ENCODE measurements around the gene MYO1F. TPM values are rescaled to one million over a fixed set of nuclear protein-coding genes. Genes with fewer than 3 reads are reported as not detected.
A peak's percentile ranks its signal among the peaks of the same experiment; 100 is the strongest.

Gene MYO1F
- total and polyA plus RNA-seq, 2 of the 13 experiments (the other 11 are each of a cell fraction or from before 2014, with no cell fraction given), result 0.09 to 0.13 TPM

GRCh38 chr19:8616861-8617260, 39.6 kb upstream of the MYO1F start:
- H3K27me3 ChIP-seq (ENCODE audit: control insufficient read depth in 1 of 2, insufficient read depth in 2 of 2, low read length in 2 of 2), result no peaks in the 10 kb centered on the region
- no peak overlapping the region for H3K9ac ChIP-seq (ENCODE audit: insufficient read depth, low read depth, low read length)
- ATAC-seq (no peak), DNase-seq (ENCODE audit: low spot score) (no peak), FAIRE-seq (no peak)
- ChIA-PET CTCF (ENCODE audit: low intra/inter-chr PET ratio, low total read pairs) (interaction anchor here (4.3 kb wide), 1 partner anchor 25 kb away, joined by 45 read pairs; no protein-coding TSS in a partner anchor), POLR2A (interaction anchor here (1.2 kb wide), 2 partner anchors 14 to 25 kb away, joined by 3 to 5 read pairs; partner anchors contain the start of gene NFILZ)
- intact Hi-C loops (cut with micrococcal nuclease; ENCODE audit: unreplicated experiment), result no loop called here
- no peaks in the 10 kb centered on the region for H3K36me3 ChIP-seq (replicated peaks in 1 of 2; ENCODE audit: control insufficient read depth in 1 of 2, insufficient read depth in 2 of 2, low read length in 2 of 2)
- TF ChIP-seq ZNF652 (CRISPR knock-in tag; IDR thresholded peaks at IDR 0.05; ENCODE audit: borderline replicate concordance, low read depth), result no peak
- TF ChIP-seq ZNF121 (CRISPR knock-in tag; IDR thresholded peaks at IDR 0.05), result peak; percentile 87
- no peak for TF ChIP-seq HIVEP1 (CRISPR knock-in tag; IDR thresholded peaks at IDR 0.05)
- H3K9me3 ChIP-seq (ENCODE audit: low read length), result no peaks in the 10 kb centered on the region
- 46% methylated on average over 6 of the region's 6 CpGs for WGBS (ENCODE audit: low lambda C conversion rate)
- in situ Hi-C loops (cut with HindIII; ENCODE audit: extremely low pct_ligation_motif_present, low pct_unique_long_range_greater_than_20kb), result no loop called here
- no peak overlapping the region for H3K27ac ChIP-seq (ENCODE audit: extremely low read length, insufficient read depth, low read length)
- no peak overlapping the region; the same call in 1 of the 2 replicates for H3K4me2 ChIP-seq (ENCODE audit: low read depth, low read length)
- H3K79me2 ChIP-seq (ENCODE audit: insufficient read depth, low read length), result no peaks in the 10 kb centered on the region
- no TSS peak for BruUV-seq (replicated peaks)
- no peaks in the 10 kb centered on the region for H4K20me1 ChIP-seq (ENCODE audit: insufficient read depth, low read length)
- H2AFZ ChIP-seq (ENCODE audit: low read length), result no peak overlapping the region
- H3K4me1 ChIP-seq (ENCODE audit: insufficient read depth, low read length), result peaks cover 22% of the 10 kb centered on the region
- H3K4me3 ChIP-seq (replicated peaks in 1 of 3; ENCODE audit: insufficient read depth in 1 of 3, low read depth in 2 of 3, low read length in 3 of 3), result no peak overlapping the region

- Histone ChIP-seq H3K4me3 (replicated peaks in 1 of 3; ENCODE audit: insufficient read depth in 1 of 3, low read depth in 2 of 3, low read length in 3 of 3) (no peak overlapping the region), H4K20me1 (ENCODE audit: insufficient read depth, low read length) (no peaks in the 10 kb centered on the region), H3K4me1 (ENCODE audit: insufficient read depth, low read length) (peaks cover 22% of the 10 kb centered on the region), H3K27ac (ENCODE audit: extremely low read length, insufficient read depth, low read length) (no peak overlapping the region), H3K27me3 (ENCODE audit: control insufficient read depth in 1 of 2, insufficient read depth in 2 of 2, low read length in 2 of 2) (no peaks in the 10 kb centered on the region), H3K36me3 (replicated peaks in 1 of 2; ENCODE audit: control insufficient read depth in 1 of 2, insufficient read depth in 2 of 2, low read length in 2 of 2) (no peaks in the 10 kb centered on the region), H3K4me2 (ENCODE audit: low read depth, low read length) (0 out of 2 replicates have a peak overlapping the region, but pooled peaks have one; percentile 21), H3K9ac (ENCODE audit: insufficient read depth, low read depth, low read length) (no peak overlapping the region), H3K79me2 (ENCODE audit: insufficient read depth, low read length) (no peaks in the 10 kb centered on the region), H2AFZ (ENCODE audit: low read length) (no peak overlapping the region), H3K9me3 (ENCODE audit: low read length) (no peaks in the 10 kb centered on the region)
- intact Hi-C loops (cut with micrococcal nuclease; ENCODE audit: unreplicated experiment), result loop anchor here (1.0 kb wide), 2 partner anchors 26 to 78 kb away; no protein-coding TSS in a partner anchor
- peak; percentile 94 for FAIRE-seq
- BruUV-seq (replicated peaks), result no TSS peak
- ChIA-PET POLR2A (interaction anchor here (0.9 kb wide), 1 partner anchor 90 kb away, joined by 3 read pairs; no protein-coding TSS in a partner anchor), CTCF (ENCODE audit: low intra/inter-chr PET ratio, low total read pairs) (interaction anchor here (0.7 to 4.3 kb wide), 5 partner anchors 22 to 78 kb away, joined by 3 to 45 read pairs (median 3); no protein-coding TSS in a partner anchor)
- DNase-seq (ENCODE audit: low spot score), result peak; percentile 62
- 11% methylated on average over 23 of the region's 23 CpGs for WGBS (ENCODE audit: low lambda C conversion rate)
- in situ Hi-C loops (cut with HindIII; ENCODE audit: extremely low pct_ligation_motif_present, low pct_unique_long_range_greater_than_20kb), result no loop called here
- peak; percentile 43; the same call in 2 of the 3 replicates for ATAC-seq
- TF ChIP-seq TEAD3 (CRISPR knock-in tag; optimal IDR thresholded peaks at IDR 0.05; ENCODE audit: borderline replicate concordance) (peak; percentile 20), HMGXB4 (CRISPR knock-in tag; IDR thresholded peaks at IDR 0.05; ENCODE audit: borderline replicate concordance in 1 of 2, low read depth in 1 of 2) (peak in 1 of 2 experiments; percentile 20; a peak in 1 of 4 replicates), ZNF460 (CRISPR knock-in tag; IDR thresholded peaks at IDR 0.05; ENCODE audit: borderline replicate concordance) (no peak), ZNF598 (CRISPR knock-in tag; IDR thresholded peaks at IDR 0.05; ENCODE audit: borderline replicate concordance) (no peak), XRCC5 (optimal IDR thresholded peaks at IDR 0.05; ENCODE audit: low read length) (peak; percentile 78), ZNF317 (CRISPR knock-in tag; IDR thresholded peaks at IDR 0.05) (no peak), ZMYM3 (CRISPR knock-in tag; IDR thresholded peaks at IDR 0.05) (peak; percentile 13), ATF3 (CRISPR knock-in tag; IDR thresholded peaks at IDR 0.05) (no peak), SOX5 (CRISPR knock-in tag; IDR thresholded peaks at IDR 0.05; ENCODE audit: borderline replicate concordance) (peak; percentile 23; the same call in 1 of the 2 replicates), ARID2 (CRISPR knock-in tag; IDR thresholded peaks at IDR 0.05; ENCODE audit: borderline replicate concordance) (no peak), SOX13 (IDR thresholded peaks at IDR 0.05) (no peak), SOX13 (CRISPR knock-in tag; conservative IDR thresholded peaks at IDR 0.05 in 1 of 2, IDR thresholded peaks at IDR 0.05 in 1 of 2) (peak in 1 of 2 experiments; percentile 21; a peak in 1 of 4 replicates), FOSL2 (CRISPR knock-in tag; IDR thresholded peaks at IDR 0.05) (peak; percentile 42)
Measured at GRCh38 chr19:8615813-8616596, 38.8 kb upstream of the MYO1F start.

Data from HepG2 (cell line).